VCaP (cell line): ENCODE results near the gene COX7C.

Source experiments
- H3K27ac ChIP-seq: fragments of 450-650 bp; 2 replicates; pipeline ENCODE4 v1.5.1; 2017
- TF ChIP-seq, protein P1 (sequence below): fragments of 450-650 bp; conservative IDR thresholded peaks from 2 replicates; pipeline ENCODE4 v1.5.1; 2017; ENCODE audit warnings: mild to moderate bottlenecking, moderate library complexity

Gene COX7C

DNA sequence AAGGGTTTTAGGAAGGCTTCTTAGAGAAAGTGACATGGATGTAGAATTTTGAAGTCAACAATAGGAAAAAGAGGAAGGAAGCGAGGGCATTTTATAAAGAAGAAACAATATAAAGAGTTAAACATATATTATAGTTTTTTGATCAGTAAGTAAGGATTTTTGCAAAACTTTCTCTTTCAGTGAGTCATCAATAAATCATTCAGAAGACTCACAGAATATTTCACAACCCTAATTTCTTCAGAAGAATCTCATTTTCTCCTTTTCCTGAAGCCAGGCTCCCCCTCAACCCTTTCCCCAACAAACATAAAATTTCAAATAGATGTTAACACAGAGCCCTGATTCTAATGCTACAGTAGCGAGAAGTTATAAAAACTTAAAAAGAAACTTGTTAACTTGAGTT is 4.3 kb upstream of the COX7C start:
- H3K27ac ChIP-seq, result no peak overlapping the region

DNA sequence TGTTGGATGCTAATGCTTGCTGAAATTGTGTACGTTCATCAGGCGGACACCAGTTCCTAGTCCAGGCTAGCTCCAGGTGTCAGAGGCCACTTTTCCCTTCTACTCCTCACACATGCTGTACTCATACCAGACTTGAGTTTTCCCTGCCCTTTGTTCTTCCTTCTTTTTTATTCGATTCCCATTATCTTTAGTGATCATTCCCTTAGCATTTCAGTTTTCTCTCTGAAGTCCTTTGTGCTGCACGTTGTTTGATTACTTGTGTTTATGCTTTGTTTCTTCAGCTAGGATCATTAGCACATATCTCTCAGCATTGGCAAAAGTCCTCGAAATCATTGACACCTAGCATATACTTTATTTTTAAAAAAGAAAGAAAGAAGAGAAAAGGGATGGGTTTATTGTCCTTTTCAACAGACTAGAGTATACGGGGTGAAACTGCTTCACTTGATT is 409 bp upstream of the COX7C start:
- peak overlapping the region; percentile 79; the same call in 1 of the 2 replicates for H3K27ac ChIP-seq
- TF ChIP-seq, protein P1, sequence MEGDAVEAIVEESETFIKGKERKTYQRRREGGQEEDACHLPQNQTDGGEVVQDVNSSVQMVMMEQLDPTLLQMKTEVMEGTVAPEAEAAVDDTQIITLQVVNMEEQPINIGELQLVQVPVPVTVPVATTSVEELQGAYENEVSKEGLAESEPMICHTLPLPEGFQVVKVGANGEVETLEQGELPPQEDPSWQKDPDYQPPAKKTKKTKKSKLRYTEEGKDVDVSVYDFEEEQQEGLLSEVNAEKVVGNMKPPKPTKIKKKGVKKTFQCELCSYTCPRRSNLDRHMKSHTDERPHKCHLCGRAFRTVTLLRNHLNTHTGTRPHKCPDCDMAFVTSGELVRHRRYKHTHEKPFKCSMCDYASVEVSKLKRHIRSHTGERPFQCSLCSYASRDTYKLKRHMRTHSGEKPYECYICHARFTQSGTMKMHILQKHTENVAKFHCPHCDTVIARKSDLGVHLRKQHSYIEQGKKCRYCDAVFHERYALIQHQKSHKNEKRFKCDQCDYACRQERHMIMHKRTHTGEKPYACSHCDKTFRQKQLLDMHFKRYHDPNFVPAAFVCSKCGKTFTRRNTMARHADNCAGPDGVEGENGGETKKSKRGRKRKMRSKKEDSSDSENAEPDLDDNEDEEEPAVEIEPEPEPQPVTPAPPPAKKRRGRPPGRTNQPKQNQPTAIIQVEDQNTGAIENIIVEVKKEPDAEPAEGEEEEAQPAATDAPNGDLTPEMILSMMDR, result no peak

More for the DNA sequence above, 4.3 kb upstream of the COX7C start:
- TF ChIP-seq, protein P1, result no peak

DNA sequence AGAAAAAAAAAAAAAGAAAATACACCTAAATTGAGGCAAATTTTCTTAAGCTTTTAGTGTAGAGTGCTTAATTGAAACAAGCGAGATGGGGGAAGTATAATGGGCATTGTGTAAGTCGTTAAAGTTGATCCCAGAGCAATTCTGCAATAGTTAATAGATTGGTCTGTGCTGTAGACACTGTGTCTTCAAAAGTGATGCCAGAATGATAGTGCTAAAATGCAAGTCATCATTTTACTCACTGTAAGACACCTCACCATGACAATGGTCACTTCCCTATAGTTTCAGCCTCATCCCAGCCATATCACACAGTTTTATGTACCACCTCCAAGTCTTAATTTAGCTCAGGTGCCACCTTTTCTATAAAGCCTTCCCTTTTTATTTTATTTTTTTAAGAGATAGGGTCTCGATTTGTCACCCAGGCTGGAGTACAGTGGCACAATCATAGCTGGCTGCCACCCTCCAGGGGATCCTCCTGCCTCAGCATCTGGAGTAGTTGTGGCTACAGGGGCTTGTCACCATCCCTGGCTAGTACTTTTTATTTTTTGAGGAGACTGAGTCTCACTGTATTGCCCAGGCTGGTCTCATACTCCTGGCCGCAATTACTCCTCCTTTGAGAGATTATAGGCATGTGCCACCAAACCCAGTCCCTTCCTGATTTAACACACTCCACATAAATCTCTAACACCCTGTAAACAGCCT is 6.2 kb downstream of the COX7C start:
- H3K27ac ChIP-seq, result no peak overlapping the region
- TF ChIP-seq, protein P1, result no peak

DNA sequence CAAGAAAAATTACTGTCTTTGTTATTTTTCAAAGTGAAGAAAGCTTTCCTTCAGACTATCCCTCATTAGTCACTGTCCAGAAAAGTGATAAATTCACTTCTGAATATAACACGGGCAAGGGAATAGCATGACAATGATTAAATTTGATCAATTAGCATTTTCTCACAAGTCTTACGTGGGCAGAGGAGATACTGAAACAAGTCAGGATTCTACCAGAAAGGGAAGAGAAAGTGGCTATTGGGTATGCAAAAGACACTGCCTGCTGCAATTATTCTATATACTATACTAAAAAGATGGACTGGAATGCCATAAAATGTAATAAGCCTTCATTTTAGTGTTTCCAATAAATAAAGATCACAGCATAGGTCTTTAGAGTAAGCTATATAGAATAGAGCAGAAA is 7.4 kb downstream of the COX7C start:
- H3K27ac ChIP-seq, result no peak overlapping the region
- TF ChIP-seq, protein P1, result no peak

DNA sequence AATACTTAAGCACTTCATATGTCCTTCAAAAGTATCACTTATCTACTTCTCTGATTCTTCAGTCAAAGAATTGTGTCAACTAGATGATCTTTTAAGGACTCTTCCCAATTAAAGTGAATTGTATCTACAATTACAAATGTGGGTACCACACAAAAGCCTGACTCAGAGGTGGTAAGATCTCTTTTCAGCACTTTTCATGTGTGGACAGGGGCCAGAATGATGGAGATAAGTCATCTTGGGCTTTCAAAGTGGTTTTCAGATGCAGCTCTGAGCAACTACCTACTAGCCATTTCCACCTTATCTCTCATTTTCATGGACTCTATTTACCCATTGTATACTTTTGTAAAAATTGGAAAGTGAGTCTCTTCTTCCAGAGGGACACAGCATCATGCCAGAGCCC is 8.4 kb downstream of the COX7C start:
- TF ChIP-seq, protein P1, result no peak
- no peak overlapping the region for H3K27ac ChIP-seq

DNA sequence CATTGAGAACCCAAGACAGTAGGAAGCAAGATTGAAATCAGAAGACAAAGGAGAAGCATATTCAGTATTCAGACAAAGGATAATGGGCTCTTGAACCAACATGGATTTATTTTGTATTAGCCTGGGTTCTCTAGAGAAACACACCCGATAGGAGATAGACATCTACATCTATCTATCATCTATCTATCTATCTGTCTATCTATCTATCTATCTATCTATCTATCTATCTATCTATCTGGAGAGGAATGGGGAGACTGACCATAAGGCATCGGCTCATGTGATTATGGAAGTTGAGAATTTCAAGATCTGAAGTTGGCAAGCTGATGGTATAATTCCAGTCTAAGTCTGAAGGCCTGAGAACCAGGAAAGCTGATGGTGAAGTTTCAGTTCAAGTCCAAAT is 13.4 kb downstream of the COX7C start:
- TF ChIP-seq, protein P1, result no peak
- H3K27ac ChIP-seq, result no peak overlapping the region

DNA sequence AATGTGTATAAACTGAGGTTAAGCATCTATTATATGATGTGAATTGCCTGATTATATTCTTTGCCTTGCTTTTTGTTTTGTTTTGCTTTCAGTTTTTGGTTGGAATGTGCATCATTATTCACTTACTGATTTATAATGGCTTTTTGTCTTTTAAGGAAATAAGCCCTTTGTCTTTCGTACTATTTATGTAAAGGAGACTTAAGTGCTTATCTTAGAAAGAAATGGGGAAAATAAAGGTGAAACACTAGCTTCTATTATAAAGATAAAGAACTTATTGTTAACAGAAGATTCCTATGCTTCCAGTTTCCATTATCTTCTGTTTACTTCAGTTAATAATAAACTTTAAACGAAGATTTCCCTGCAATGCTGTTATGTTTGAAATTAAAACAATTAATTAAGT is 23.3 kb downstream of the COX7C start:
- TF ChIP-seq, protein P1, result no peak

More for the DNA sequence above, 23.3 kb downstream of the COX7C start:
- no peak overlapping the region for H3K27ac ChIP-seq
